GM12878 (cell line): ENCODE data around the gene TP53I11.

Experiments
- CHD2 ChIP-seq: IDR thresholded peaks from 2 replicates; pipeline ENCODE4 v1.6.1; 2011; ENCODE audit warnings: low read depth, low read length, improper control_type of control experiment, borderline replicate concordance
- CTCF ChIP-seq, 3 experiments: IDR thresholded peaks in 2 of 3; conservative IDR thresholded peaks in 1 of 3; 2 replicates each; pipeline ENCODE4 v1.5.1; 2011; ENCODE audit warnings: low read depth in 3 of 3, low read length in 3 of 3, mild to moderate bottlenecking in 3 of 3, control low read depth in 2 of 3, moderate library complexity in 2 of 3, inconsistent platforms in 1 of 3, mixed read lengths in 1 of 3; ENCODE audit not compliant: control insufficient read depth in 2 of 3, insufficient read depth in 1 of 3; ENCODE audit errors: extremely low read depth in 1 of 3

GRCh38 chr11:44955015-44955738 is 4.5 kb upstream of the TP53I11 start:
- TF ChIP-seq CHD2 = no peak
- TF ChIP-seq CTCF (IDR thresholded peaks at IDR 0.05 in 2 of 3, conservative IDR thresholded peaks at IDR 0.05 in 1 of 3; ENCODE audit: control insufficient read depth in 2 of 3, extremely low read depth in 1 of 3, insufficient read depth in 1 of 3, low read depth in 3 of 3, low read length in 3 of 3) = no peak
